ENCODE data around the gene RBM44.

GRCh38 chr2:237763812-237764211, 34.8 kb upstream of the RBM44 start:
- TF ChIP-seq POLR2A (IDR thresholded peaks at IDR 0.05): no peak
- no peak for TF ChIP-seq CTCF (IDR thresholded peaks at IDR 0.05)
- no peak for TF ChIP-seq POLR2AphosphoS5 (IDR thresholded peaks at IDR 0.05)

Data from breast epithelium (tissue), 3 donors.